ENCODE results near the gene PAQR5.
"Not testable (repeated sequence)": the region's sequence is repeated elsewhere in the genome, so short reads cannot be mapped to it uniquely, and the experiment has no call there.

PAQR5 gene

GRCh38 chr15:69317392-69317841 lies 18.7 kb downstream of the PAQR5 start:
- DNase-seq: no peak

GRCh38 chr15:69318033-69318432 lies 19.3 kb downstream of the PAQR5 start:
- no peak for DNase-seq

GRCh38 chr15:69319384-69320375 lies 21.0 kb downstream of the PAQR5 start:
- DNase-seq: no peak

GRCh38 chr15:69320977-69321554 lies 22.4 kb downstream of the PAQR5 start:
- DNase-seq: no peak

GRCh38 chr15:69323893-69324430 lies 25.2 kb downstream of the PAQR5 start:
- DNase-seq: no peak

- DNase-seq: no peak
These were observed 25.9 kb downstream of the PAQR5 start for GRCh38 chr15:69324565-69324964.

- no peak for DNase-seq
These were observed 26.8 kb downstream of the PAQR5 start for GRCh38 chr15:69325456-69325971.

- no peak for DNase-seq
These were observed 29.4 kb downstream of the PAQR5 start for GRCh38 chr15:69328080-69328479.

- DNase-seq: no peak
These were observed 30.0 kb downstream of the PAQR5 start for GRCh38 chr15:69328739-69329138.

- DNase-seq: no peak
These were observed 38.4 kb downstream of the PAQR5 start for GRCh38 chr15:69337138-69337537.

GRCh38 chr15:69338535-69339213 lies 40.0 kb downstream of the PAQR5 start:
- DNase-seq: no peak

GRCh38 chr15:69339214-69339543 lies 40.5 kb downstream of the PAQR5 start:
- DNase-seq: not testable (repeated sequence)

- DNase-seq: no peak
These were observed 41.7 kb downstream of the PAQR5 start for GRCh38 chr15:69340243-69340900.

GRCh38 chr15:69341356-69341755 lies 42.6 kb downstream of the PAQR5 start:
- no peak for DNase-seq

GRCh38 chr15:69342460-69343076 lies 43.9 kb downstream of the PAQR5 start:
- no peak for DNase-seq

GRCh38 chr15:69343133-69343532 lies 44.4 kb downstream of the PAQR5 start:
- no peak for DNase-seq

- DNase-seq: no peak
These were observed 45.5 kb downstream of the PAQR5 start for GRCh38 chr15:69344238-69344637.

GRCh38 chr15:69346112-69346511 lies 47.4 kb downstream of the PAQR5 start:
- DNase-seq: no peak

GRCh38 chr15:69351333-69351732 lies 52.6 kb downstream of the PAQR5 start:
- no peak for DNase-seq

GRCh38 chr15:69351884-69352283 lies 53.2 kb downstream of the PAQR5 start:
- DNase-seq: no peak

- DNase-seq: no peak
These were observed 59.4 kb downstream of the PAQR5 start for GRCh38 chr15:69357773-69358771.

Data from CD4-positive, alpha-beta T cell treated with Interleukin-21 for 1 hour (primary cell).